AG04450 (cell line): ENCODE results near the gene GNAS-AS1. TPM values are rescaled to one million over a fixed set of nuclear protein-coding genes. Genes with fewer than 3 reads are reported as not detected.

ENCODE experiments used
- CTCF ChIA-PET: fragments of 300-600, 350-600 bp; formaldehyde crosslinking; extraction: SDS; loops from one replicate; lab custom pipeline; 2022; ENCODE audit warnings: antibody characterized with exemption, inconsistent platforms; lab: Charles Lee
- POLR2A ChIA-PET: fragments of 350-600 bp; formaldehyde crosslinking; extraction: SDS; loops from one replicate; lab custom pipeline; 2021; ENCODE audit warnings: antibody characterized with exemption, inconsistent platforms; lab: Yijun Ruan, JAX
- DNase-seq: peaks from one replicate; pipeline ENCODE4 v3.0.0-alpha.2; 2011; ENCODE audit warnings: low read depth, low spot score
- H3K27ac ChIP-seq: one replicate; pipeline ENCODE4 v1.5.1; 2012; ENCODE audit warnings: low read depth, low read length, control low read depth
- H3K27me3 ChIP-seq: one replicate; pipeline ENCODE4 v1.6.0; 2012; ENCODE audit warnings: low read length; ENCODE audit not compliant: control insufficient read depth, insufficient read depth
- H3K4me3 ChIP-seq: 2 replicates; pipeline ENCODE4 v1.5.1; 2011; ENCODE audit warnings: mild to moderate bottlenecking, low read depth, low read length, control low read depth
- H3K9me3 ChIP-seq: 2 replicates; pipeline ENCODE4 v1.5.1; 2012; ENCODE audit warnings: low read length; ENCODE audit not compliant: control insufficient read depth, insufficient read depth
- polyA plus RNA-seq: library from polyadenylated mRNA; depleted of rRNA; stranded (reverse); fragments of >200 nt; gene quantifications from 2 replicates; pipeline ENCODE4 v1.2.3, GENCODE V29; 2011
- TF ChIP-seq, protein P1 (sequence below): IDR thresholded peaks from 2 replicates; pipeline ENCODE4 v1.5.1; 2011; ENCODE audit warnings: low read depth, low read length, control low read depth, inconsistent platforms

The GNAS-AS1 gene
- polyA plus RNA-seq, 1 experiment, result 0.52 TPM

DNA sequence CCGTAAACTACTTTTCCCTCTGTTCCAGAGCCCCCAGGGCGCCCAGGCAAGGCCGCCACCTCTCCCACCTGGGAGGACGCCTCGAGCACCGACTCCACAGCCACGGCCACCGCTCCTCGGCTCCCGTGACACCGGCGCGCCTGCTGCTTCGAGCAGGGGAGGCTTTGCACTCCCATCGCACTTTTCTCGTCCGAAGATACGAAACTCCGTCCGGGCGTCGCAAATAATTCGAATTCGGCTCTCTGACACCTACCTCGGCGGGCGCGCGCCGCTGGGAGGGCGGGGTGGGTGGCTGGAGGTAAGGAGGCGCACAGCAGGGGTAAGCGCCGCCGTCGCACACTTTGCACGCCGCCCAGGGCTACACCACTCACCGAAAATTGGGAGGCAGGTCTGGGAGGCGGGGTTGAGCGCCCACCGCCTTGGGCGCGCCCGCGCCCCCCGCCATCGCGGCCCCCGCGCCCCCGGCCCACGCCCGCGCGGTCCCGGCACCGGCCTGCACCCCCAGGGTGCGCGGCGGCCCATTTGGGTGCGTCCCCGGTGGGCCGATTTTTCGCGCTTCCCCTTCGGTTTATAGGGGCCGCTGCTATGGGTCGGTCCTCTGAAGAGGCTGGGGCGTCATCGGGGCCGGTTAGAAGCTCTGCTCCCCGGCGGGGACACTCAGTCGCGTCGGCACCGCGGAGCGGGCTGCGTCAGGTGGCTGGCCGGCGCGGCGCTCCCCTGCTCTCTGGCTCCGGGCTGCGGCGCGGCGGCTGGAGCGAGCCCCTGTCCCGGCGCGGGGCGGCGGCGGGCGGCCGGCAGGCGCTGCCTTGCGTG, 38.0 kb upstream of the GNAS-AS1 start:
- CTCF ChIA-PET, result no interaction called here
- peak overlapping the region; percentile 74 for H3K4me3 ChIP-seq
- no peak overlapping the region for H3K27ac ChIP-seq
- no peak for DNase-seq
- H3K27me3 ChIP-seq, result peaks cover 4% of the 10 kb centered on the region
- H3K9me3 ChIP-seq, result peaks cover 3% of the 10 kb centered on the region; the same call in 1 of the 2 replicates
- TF ChIP-seq, protein P1, sequence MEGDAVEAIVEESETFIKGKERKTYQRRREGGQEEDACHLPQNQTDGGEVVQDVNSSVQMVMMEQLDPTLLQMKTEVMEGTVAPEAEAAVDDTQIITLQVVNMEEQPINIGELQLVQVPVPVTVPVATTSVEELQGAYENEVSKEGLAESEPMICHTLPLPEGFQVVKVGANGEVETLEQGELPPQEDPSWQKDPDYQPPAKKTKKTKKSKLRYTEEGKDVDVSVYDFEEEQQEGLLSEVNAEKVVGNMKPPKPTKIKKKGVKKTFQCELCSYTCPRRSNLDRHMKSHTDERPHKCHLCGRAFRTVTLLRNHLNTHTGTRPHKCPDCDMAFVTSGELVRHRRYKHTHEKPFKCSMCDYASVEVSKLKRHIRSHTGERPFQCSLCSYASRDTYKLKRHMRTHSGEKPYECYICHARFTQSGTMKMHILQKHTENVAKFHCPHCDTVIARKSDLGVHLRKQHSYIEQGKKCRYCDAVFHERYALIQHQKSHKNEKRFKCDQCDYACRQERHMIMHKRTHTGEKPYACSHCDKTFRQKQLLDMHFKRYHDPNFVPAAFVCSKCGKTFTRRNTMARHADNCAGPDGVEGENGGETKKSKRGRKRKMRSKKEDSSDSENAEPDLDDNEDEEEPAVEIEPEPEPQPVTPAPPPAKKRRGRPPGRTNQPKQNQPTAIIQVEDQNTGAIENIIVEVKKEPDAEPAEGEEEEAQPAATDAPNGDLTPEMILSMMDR, result no peak
- POLR2A ChIA-PET, result interaction anchor here (1.0 kb wide), 1 partner anchor 37 kb away, joined by 3 read pairs; the partner anchor contains the start of gene GNAS

DNA sequence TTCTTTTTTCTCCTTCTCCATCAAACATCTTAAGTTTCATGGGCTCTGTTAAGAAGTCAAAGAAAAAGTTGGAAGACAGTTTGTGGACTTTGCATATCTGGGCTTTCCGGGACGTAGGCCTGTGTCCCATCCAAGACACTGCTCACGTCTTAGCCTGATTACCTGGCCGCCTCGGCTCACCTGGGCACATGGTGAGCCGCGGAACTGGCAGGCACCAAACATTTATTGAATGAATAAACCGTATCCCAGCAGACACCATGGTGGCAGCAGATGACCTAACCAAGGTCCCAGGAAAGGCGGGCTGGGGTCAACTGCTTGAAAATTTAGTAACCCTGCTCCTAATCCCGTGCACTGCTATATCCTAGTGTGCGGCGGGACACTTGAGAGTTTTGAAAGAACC, 37.4 kb upstream of the GNAS-AS1 start:
- POLR2A ChIA-PET, result no interaction called here
- peak overlapping the region; percentile 74 for H3K4me3 ChIP-seq
- H3K27ac ChIP-seq, result no peak overlapping the region
- TF ChIP-seq, protein P1, result no peak
- no peak for DNase-seq
- peaks cover 10% of the 10 kb centered on the region for H3K27me3 ChIP-seq
- peaks cover 3% of the 10 kb centered on the region; the same call in 1 of the 2 replicates for H3K9me3 ChIP-seq
- CTCF ChIA-PET, result no interaction called here

DNA sequence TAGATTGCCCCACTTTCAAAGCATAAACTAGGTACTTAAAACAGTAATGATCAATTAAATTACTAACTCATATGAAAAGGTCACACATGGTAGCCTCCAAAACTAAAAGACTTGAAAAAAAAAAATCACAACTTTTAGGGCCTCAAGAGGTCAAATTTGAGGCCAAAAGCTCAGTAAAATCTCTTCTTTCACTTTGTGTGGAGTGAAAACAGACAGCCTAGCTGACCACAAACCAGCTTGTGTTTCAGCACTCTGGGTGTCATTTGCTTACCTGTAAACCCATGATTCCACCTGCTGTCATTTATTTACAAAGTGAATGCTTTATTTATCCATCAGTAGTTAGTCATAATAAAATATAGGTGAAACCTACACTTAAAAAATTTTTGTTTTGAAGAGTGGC, 35.8 kb upstream of the GNAS-AS1 start:
- POLR2A ChIA-PET, result no interaction called here
- peaks cover 10% of the 10 kb centered on the region for H3K27me3 ChIP-seq
- no peak overlapping the region for H3K27ac ChIP-seq
- DNase-seq, result no peak
- no peak overlapping the region for H3K4me3 ChIP-seq
- TF ChIP-seq, protein P1, result no peak
- peaks cover 3% of the 10 kb centered on the region; the same call in 1 of the 2 replicates for H3K9me3 ChIP-seq
- CTCF ChIA-PET, result interaction anchor here (1.0 to 1.2 kb wide), 2 partner anchors 16 to 201 kb away, joined by 4 to 7 read pairs; no protein-coding TSS in a partner anchor

DNA sequence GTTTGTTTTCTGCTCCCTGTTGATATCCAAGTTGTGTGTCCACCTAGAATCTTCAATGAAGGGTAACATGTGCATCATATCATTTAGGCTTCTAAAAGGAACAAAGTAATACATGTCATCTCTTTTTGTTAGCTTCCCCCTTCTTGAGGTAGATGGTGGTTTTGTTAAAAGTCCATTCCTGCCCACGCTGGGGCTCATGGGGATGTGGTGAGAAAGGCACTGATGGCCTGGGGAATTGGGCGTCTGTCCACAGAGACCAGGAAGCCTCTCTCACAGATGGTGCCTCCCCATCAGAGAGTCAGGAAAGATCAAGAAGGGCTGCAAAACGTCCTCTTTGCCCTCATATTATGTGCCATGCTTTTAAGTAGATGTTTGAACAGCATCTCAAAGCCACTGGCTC, 34.3 kb upstream of the GNAS-AS1 start:
- CTCF ChIA-PET, result interaction anchor here (1.3 kb wide), 1 partner anchor 203 kb away, joined by 3 read pairs; no protein-coding TSS in a partner anchor

More for the DNA sequence above, 34.3 kb upstream of the GNAS-AS1 start:
- POLR2A ChIA-PET, result no interaction called here
- Histone ChIP-seq H3K9me3 (peaks cover 3% of the 10 kb centered on the region; the same call in 1 of the 2 replicates), H3K4me3 (no peak overlapping the region), H3K27ac (no peak overlapping the region), H3K27me3 (peaks cover 10% of the 10 kb centered on the region)
- no peak for DNase-seq
- TF ChIP-seq, protein P1, result no peak
